ENCODE measurements around the gene TNFRSF4. TPM values are rescaled to one million over a fixed set of nuclear protein-coding genes. Genes with fewer than 3 reads are reported as not detected.
A peak's percentile ranks its signal among the peaks of the same experiment; 100 is the strongest.

TNFRSF4 gene
- total and polyA plus RNA-seq, 2 of the 8 experiments (the other 6 are each of a cell fraction or from before 2014, with no cell fraction given), result 0.06 TPM; not detected in 1

DNA sequence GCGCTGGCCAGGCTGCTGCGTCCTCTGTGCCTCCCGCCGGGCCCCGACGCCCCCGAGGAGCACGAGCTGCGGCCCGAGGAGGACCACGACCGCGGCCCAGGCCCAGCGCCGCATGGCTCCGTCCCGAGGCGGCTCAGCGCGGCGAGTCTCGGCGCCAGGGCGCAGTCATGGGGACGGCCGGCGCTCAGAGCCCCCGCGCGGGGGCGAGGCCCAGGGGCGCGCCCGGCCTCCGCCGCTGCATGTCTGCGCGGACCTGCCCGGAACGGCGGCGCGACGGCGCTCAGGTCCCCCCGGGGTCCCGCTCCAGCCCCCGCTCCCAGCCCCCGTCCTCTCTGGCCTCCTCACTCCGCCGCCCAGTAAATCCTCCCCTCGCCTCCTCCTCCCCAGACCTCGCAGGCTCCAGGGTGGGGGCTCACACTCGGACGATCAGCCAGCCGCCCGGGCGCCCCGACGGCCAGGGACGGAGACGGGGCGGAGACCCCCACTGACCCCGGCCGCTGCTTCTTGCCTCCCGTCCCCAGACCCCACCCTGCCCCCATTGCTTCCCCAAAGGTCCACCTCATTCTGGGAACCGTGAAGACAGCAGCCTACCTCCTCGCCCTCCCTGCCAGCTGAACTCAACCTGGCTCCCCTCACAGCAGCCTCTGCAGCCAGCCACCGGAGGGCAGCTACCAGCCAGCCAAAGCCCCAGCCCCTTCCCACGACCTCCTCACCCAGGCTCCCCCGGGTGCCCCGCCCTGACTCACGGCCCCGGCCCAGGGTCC lies 32.8 kb upstream of the TNFRSF4 start, which contains the start of gene C1QTNF12 (continued):
- TF ChIP-seq, protein P1, sequence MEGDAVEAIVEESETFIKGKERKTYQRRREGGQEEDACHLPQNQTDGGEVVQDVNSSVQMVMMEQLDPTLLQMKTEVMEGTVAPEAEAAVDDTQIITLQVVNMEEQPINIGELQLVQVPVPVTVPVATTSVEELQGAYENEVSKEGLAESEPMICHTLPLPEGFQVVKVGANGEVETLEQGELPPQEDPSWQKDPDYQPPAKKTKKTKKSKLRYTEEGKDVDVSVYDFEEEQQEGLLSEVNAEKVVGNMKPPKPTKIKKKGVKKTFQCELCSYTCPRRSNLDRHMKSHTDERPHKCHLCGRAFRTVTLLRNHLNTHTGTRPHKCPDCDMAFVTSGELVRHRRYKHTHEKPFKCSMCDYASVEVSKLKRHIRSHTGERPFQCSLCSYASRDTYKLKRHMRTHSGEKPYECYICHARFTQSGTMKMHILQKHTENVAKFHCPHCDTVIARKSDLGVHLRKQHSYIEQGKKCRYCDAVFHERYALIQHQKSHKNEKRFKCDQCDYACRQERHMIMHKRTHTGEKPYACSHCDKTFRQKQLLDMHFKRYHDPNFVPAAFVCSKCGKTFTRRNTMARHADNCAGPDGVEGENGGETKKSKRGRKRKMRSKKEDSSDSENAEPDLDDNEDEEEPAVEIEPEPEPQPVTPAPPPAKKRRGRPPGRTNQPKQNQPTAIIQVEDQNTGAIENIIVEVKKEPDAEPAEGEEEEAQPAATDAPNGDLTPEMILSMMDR (IDR thresholded peaks at IDR 0.05; ENCODE audit: control extremely low read depth in 1 of 3, insufficient read depth in 1 of 3, low read depth in 1 of 3, low read length in 3 of 3), result peak in 1 of 3 experiments; percentile 26; a peak in 1 of 4 replicates
- TF ChIP-seq MAX (IDR thresholded peaks at IDR 0.05) (peak; percentile 68), EP300 (IDR thresholded peaks at IDR 0.05; ENCODE audit: borderline replicate concordance in 1 of 2, low read depth in 2 of 2, low read length in 2 of 2) (no peak)
